Muscle layer of duodenum (tissue), 2 donors: Measurements from ENCODE around the gene SCAMP2.
"Not testable (repeated sequence)": the region's sequence is repeated elsewhere in the genome, so short reads cannot be mapped to it uniquely, and the experiment has no call there.

Source experiments
- H3K27ac ChIP-seq: one replicate; pipeline ENCODE4 v1.7.0; 2013; ENCODE audit warnings: mild to moderate bottlenecking, low read length
- H3K27me3 ChIP-seq: one replicate; pipeline ENCODE4 v1.7.0; 2013; ENCODE audit warnings: low read depth, mild to moderate bottlenecking, control low read depth, low read length
- H3K36me3 ChIP-seq, 2 donors: one replicate each; pipeline ENCODE4 v1.7.0; 2013; ENCODE audit warnings: low read length in 2 of 2, control low read depth in 1 of 2, mild to moderate bottlenecking in 1 of 2; ENCODE audit not compliant: insufficient read depth in 2 of 2, control insufficient read depth in 1 of 2
- H3K4me1 ChIP-seq, 2 donors: one replicate each; pipeline ENCODE4 v1.7.0; 2013; ENCODE audit warnings: low read length in 2 of 2, mild to moderate bottlenecking in 2 of 2, control low read depth in 1 of 2, moderate library complexity in 1 of 2; ENCODE audit not compliant: insufficient read depth in 2 of 2, control insufficient read depth in 1 of 2
- H3K4me3 ChIP-seq, 2 donors: one replicate each; pipeline ENCODE4 v1.7.0; 2013; ENCODE audit warnings: low read length in 2 of 2, low read depth in 1 of 2, mild to moderate bottlenecking in 1 of 2
- H3K9me3 ChIP-seq, 2 donors: one replicate each; pipeline ENCODE4 v1.7.0; 2013; ENCODE audit warnings: low read length in 2 of 2, control low read depth in 1 of 2, mild to moderate bottlenecking in 1 of 2; ENCODE audit not compliant: control insufficient read depth in 1 of 2
- donor health status: healthy.

SCAMP2 gene

DNA sequence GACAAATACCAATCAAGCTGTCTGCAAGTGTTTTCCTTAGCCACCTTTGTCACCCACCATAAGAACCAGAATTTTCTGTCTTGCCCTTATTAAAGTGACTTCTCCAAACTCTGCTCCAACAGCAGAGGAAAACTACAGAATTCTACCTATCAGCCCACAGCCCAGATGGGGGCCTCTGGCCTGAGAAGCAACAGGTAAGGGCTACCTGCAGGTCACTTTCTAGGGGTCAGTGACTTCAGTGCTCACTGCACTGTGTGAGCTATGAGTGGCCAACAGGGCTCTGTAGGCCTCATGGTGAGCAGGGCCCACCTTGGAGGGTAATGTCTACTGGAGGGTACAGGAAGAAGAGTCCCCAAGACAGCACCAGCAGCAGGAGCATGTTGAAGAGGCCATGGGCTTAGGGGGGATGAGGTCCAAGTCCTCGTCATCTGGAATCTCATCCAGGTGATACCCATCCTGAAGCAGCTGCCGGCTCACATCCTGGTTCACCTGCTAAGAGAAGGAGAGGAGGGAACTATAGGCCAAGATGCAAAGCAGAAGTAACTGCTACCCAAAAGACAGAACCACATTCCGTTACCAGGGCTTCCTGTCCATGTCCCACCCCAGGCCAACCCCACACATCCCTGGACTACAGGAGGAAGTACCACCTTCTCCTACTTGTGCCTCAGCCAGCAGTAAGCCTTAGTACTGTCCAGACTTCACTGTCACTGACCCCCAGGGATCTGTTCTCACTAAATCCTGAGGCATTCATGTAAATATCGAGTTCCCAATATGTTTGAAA, 29.3 kb upstream of the SCAMP2 start:
- peaks cover 37 to 44% of the 10 kb centered on the region in 2 donors for H3K36me3 ChIP-seq
- peaks cover 0 to 30% of the 10 kb centered on the region in 2 donors for H3K4me1 ChIP-seq
- no peak overlapping the region for H3K27ac ChIP-seq
- H3K9me3 ChIP-seq: no peaks in the 10 kb centered on the region
- no peak overlapping the region for H3K4me3 ChIP-seq
- H3K27me3 ChIP-seq: no peaks in the 10 kb centered on the region

DNA sequence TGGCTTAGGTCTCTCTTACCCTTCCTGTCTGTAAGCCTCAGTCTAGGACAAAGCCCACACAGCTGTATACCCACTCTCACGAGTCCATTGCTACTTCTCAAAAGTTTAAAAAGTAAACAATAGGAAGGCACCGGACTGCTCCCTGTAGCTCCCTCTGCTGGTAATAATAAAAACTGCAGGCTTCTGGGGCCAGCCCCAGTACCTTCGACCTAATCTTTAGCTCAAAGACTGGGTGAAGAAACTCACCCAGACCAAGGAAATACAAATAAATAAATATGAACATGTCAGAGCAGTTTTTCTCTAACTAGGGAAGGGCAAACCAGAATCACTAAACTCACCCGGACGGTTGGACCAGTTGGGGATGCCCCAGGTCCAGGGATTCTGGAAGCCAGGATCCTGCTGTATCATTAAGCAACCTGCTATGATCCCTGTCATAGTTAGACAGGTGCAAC, 28.5 kb upstream of the SCAMP2 start:
- H3K36me3 ChIP-seq: peaks cover 45 to 49% of the 10 kb centered on the region in 2 donors
- no peaks in the 10 kb centered on the region for H3K9me3 ChIP-seq
- H3K27me3 ChIP-seq: no peaks in the 10 kb centered on the region
- peaks cover 0 to 26% of the 10 kb centered on the region in 2 donors for H3K4me1 ChIP-seq
- H3K4me3 ChIP-seq: no peak overlapping the region
- no peak overlapping the region for H3K27ac ChIP-seq

- Histone ChIP-seq H3K4me1 (peaks cover 0 to 10% of the 10 kb centered on the region in 2 donors), H3K4me3 (no peak overlapping the region), H3K27me3 (no peaks in the 10 kb centered on the region), H3K27ac (no peak overlapping the region), H3K36me3 (peaks cover 49% of the 10 kb centered on the region in 2 donors), H3K9me3 (no peaks in the 10 kb centered on the region)
These were observed 24.1 kb upstream of the SCAMP2 start for GRCh38 chr15:74897300-74897701.

GRCh38 chr15:74896316-74896715, 23.2 kb upstream of the SCAMP2 start:
- H3K9me3 ChIP-seq: no peaks in the 10 kb centered on the region
- no peak overlapping the region for H3K27ac ChIP-seq
- peaks cover 0 to 3% of the 10 kb centered on the region in 2 donors for H3K4me1 ChIP-seq
- no peak overlapping the region for H3K4me3 ChIP-seq
- peaks cover 46 to 47% of the 10 kb centered on the region in 2 donors for H3K36me3 ChIP-seq
- no peaks in the 10 kb centered on the region for H3K27me3 ChIP-seq

DNA sequence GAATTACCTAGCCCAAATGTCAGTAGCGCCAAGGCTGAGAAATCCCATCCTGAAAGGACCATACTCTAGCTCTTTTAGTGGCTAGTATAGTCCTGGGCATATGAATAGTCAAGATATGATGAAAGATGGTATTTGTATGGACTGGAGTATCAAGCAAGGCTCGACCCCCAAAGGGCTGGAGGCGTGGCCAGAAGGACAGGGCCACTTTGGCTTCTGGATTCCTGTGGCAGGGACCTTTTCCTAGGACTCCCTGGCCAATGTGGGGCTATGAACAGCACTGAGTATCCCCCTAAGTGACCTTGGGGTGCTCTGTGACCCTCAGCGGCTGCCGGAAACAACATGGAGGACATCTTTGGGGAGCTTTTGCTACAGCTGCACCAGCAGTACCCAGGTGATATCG, 22.7 kb upstream of the SCAMP2 start:
- Histone ChIP-seq H3K27ac (no peak overlapping the region), H3K36me3 (peaks cover 42 to 43% of the 10 kb centered on the region in 2 donors)

GRCh38 chr15:74894383-74894782, 21.2 kb upstream of the SCAMP2 start:
- peaks cover 31% of the 10 kb centered on the region in 2 donors for H3K36me3 ChIP-seq

More for the DNA sequence above, 22.7 kb upstream of the SCAMP2 start:
- Histone ChIP-seq H3K9me3 (no peaks in the 10 kb centered on the region), H3K4me1 (peaks cover 0 to 3% of the 10 kb centered on the region in 2 donors), H3K27me3 (no peaks in the 10 kb centered on the region), H3K4me3 (no peak overlapping the region)

GRCh38 chr15:74893627-74894026, 20.5 kb upstream of the SCAMP2 start:
- H3K9me3 ChIP-seq: no peaks in the 10 kb centered on the region
- H3K27me3 ChIP-seq: no peaks in the 10 kb centered on the region
- H3K27ac ChIP-seq: no peak overlapping the region
- peaks cover 28 to 31% of the 10 kb centered on the region in 2 donors for H3K36me3 ChIP-seq
- no peak overlapping the region for H3K4me3 ChIP-seq
- peaks cover 0 to 18% of the 10 kb centered on the region in 2 donors for H3K4me1 ChIP-seq

More at GRCh38 chr15:74894383-74894782, 21.2 kb upstream of the SCAMP2 start:
- not testable (repeated sequence) for H3K9me3 ChIP-seq, H3K27ac ChIP-seq, H3K27me3 ChIP-seq, H3K4me3 ChIP-seq
- peaks cover 0 to 12% of the 10 kb centered on the region in 2 donors for H3K4me1 ChIP-seq

DNA sequence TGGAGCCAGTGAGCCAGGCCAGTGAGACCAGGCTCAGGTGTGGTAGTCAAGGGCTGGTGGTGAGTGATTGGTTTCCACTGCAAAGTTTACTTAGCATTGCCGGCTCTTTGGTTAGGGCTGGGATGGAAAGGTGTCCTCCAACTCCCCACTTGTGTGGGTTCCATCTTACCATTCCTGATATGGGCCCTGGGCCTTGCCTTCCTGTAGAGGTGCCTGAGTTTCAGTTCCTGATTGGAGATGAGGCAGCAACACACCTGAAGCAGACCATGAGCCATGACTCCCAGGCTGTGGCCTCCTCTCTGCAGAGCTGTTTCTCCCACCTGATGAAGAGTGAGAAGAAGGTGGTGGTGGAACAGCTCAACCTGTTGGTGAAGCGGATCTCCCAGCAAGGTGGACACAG, 19.8 kb upstream of the SCAMP2 start:
- Histone ChIP-seq H3K4me1 (peaks cover 0 to 18% of the 10 kb centered on the region in 2 donors), H3K4me3 (no peak overlapping the region), H3K27me3 (no peaks in the 10 kb centered on the region), H3K27ac (no peak overlapping the region), H3K9me3 (no peaks in the 10 kb centered on the region), H3K36me3 (peaks cover 28 to 31% of the 10 kb centered on the region in 2 donors)

- Histone ChIP-seq H3K4me1 (peaks cover 0 to 18% of the 10 kb centered on the region in 2 donors), H3K4me3 (no peak overlapping the region), H3K27me3 (no peaks in the 10 kb centered on the region), H3K27ac (no peak overlapping the region), H3K36me3 (peaks cover 28 to 29% of the 10 kb centered on the region in 2 donors), H3K9me3 (no peaks in the 10 kb centered on the region)
These were observed 19.1 kb upstream of the SCAMP2 start for GRCh38 chr15:74892313-74892712.

- no peak overlapping the region for H3K4me3 ChIP-seq
- peak overlapping the region; percentile 80 for H3K27ac ChIP-seq
- peaks cover 21% of the 10 kb centered on the region in 2 donors for H3K36me3 ChIP-seq
- H3K4me1 ChIP-seq: peaks cover 0 to 18% of the 10 kb centered on the region in 2 donors
- no peaks in the 10 kb centered on the region for H3K9me3 ChIP-seq
- no peaks in the 10 kb centered on the region for H3K27me3 ChIP-seq
These were observed 18.3 kb upstream of the SCAMP2 start for GRCh38 chr15:74891469-74891868.

DNA sequence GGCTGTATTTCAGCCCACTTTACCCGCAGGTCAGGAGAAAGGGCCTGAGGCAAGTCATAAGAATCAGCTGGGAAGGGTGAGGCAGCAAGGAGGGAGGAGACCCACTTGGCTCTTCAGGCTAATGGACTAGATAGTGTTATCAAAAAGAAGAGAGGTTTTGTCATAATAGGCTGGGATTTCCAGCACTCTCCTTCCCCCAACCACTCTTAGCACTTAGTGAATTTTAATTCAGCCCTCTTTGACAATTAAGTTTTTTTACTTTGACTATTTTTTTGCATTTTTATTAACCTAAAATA, 17.4 kb upstream of the SCAMP2 start:
- Histone ChIP-seq H3K27ac (peak overlapping the region; percentile 80), H3K4me3 (peak overlapping the region; percentile 88 to 96), H3K27me3 (no peaks in the 10 kb centered on the region), H3K9me3 (no peaks in the 10 kb centered on the region), H3K4me1 (peaks cover 0 to 18% of the 10 kb centered on the region in 2 donors), H3K36me3 (peaks cover 16% of the 10 kb centered on the region in 2 donors)
